K562 (cell line): ENCODE data around the gene LRRC8E. TPM values are rescaled to one million over a fixed set of nuclear protein-coding genes. Genes with fewer than 3 reads are reported as not detected.

Source experiments
- CBFA2T3 ChIP-seq: fragments of 450-650 bp; IDR thresholded peaks from 2 replicates; pipeline ENCODE4 v1.6.1; 2017
- CC2D1A ChIP-seq: fragments of 450-650 bp; IDR thresholded peaks from 2 replicates; pipeline ENCODE4 v1.6.1; 2017; ENCODE audit warnings: mild to moderate bottlenecking
- CREM ChIP-seq: IDR thresholded peaks from 2 replicates; pipeline ENCODE4 v1.6.1; 2014; ENCODE audit warnings: antibody characterized with exemption, low read depth
- ETV1 ChIP-seq: fragments of 450-650 bp; conservative IDR thresholded peaks from 2 replicates; pipeline ENCODE4 v1.6.1; 2016; ENCODE audit warnings: missing genetic modification characterization, control low read depth, low read depth, missing compliant biosample characterization
- KAT7 ChIP-seq: sonication (generic); formaldehyde crosslinking; IDR thresholded peaks from 2 replicates; pipeline ENCODE4 v1.8.0; 2022; ENCODE audit warnings: missing genetic modification reagents, mild to moderate bottlenecking, borderline replicate concordance
- KLF16 ChIP-seq: IDR thresholded peaks from 2 replicates; pipeline ENCODE4 v1.6.1; 2016; ENCODE audit warnings: antibody characterized with exemption
- NR2C2 ChIP-seq, 2 experiments: fragments of 200-800 bp in 1 of 2; sonication (Bioruptor generic) in 1 of 2; sonication (generic) in 1 of 2; formaldehyde crosslinking in 1 of 2; IDR thresholded peaks; 2 replicates each; pipeline versions ENCODE4 v1.6.1 to v1.8.0; 2016 to 2022; ENCODE audit warnings: mild to moderate bottlenecking in 1 of 2, missing compliant biosample characterization in 1 of 2, missing genetic modification characterization in 1 of 2, missing genetic modification reagents in 1 of 2
- NR3C1 ChIP-seq: sonication (generic); formaldehyde crosslinking; IDR thresholded peaks from 2 replicates; pipeline ENCODE4 v1.8.1; 2022; ENCODE audit warnings: missing genetic modification reagents
- PCBP1 ChIP-seq: fragments of 200-400 bp; formaldehyde crosslinking; IDR thresholded peaks from 2 replicates; pipeline ENCODE4 v1.6.1; 2018; ENCODE audit warnings: mild to moderate bottlenecking, low read depth, low read length; ENCODE audit not compliant: poor library complexity, severe bottlenecking
- SMAD2 ChIP-seq: fragments of 150-350 bp; IDR thresholded peaks from 2 replicates; pipeline ENCODE4 v1.6.1; 2014; ENCODE audit warnings: low read depth, mild to moderate bottlenecking, low read length
- SMARCB1 ChIP-seq: IDR thresholded peaks from 2 replicates; pipeline ENCODE4 v1.6.1; 2011; ENCODE audit warnings: improper control_type of control experiment, low read depth; ENCODE audit not compliant: insufficient read length
- STAT5B ChIP-seq: fragments of 250-450 bp; sonication (Bioruptor Pico); IDR thresholded peaks from 2 replicates; pipeline ENCODE4 v1.8.0; 2021; ENCODE audit warnings: mild to moderate bottlenecking, inconsistent platforms
- TEAD4 ChIP-seq, 2 experiments: sonication (generic) in 1 of 2; formaldehyde crosslinking in 1 of 2; IDR thresholded peaks; 2 replicates each; pipeline versions ENCODE4 v1.6.1 to v1.8.0; 2012 to 2022; ENCODE audit warnings: borderline replicate concordance in 1 of 2, inconsistent platforms in 1 of 2, low read length in 1 of 2, mild to moderate bottlenecking in 1 of 2, missing genetic modification reagents in 1 of 2
- TSC22D4 ChIP-seq: fragments of 450-650 bp; IDR thresholded peaks from 2 replicates; pipeline ENCODE4 v1.6.1; 2016; ENCODE audit warnings: missing genetic modification characterization, missing biosample characterization, control low read depth
- XRCC5 ChIP-seq: fragments of 200-400 bp; formaldehyde crosslinking; IDR thresholded peaks from 2 replicates; pipeline ENCODE4 v1.6.1; 2017; ENCODE audit warnings: low read depth, mild to moderate bottlenecking, low read length
- ZNF12 ChIP-seq: sonication (generic); formaldehyde crosslinking; IDR thresholded peaks from 2 replicates; pipeline ENCODE4 v1.4.0; 2020; ENCODE audit warnings: mild to moderate bottlenecking, missing genetic modification reagents
- ZNF23 ChIP-seq: fragments of 250-450 bp; sonication (Bioruptor Pico); IDR thresholded peaks from 2 replicates; pipeline ENCODE4 v1.4.0; 2020; ENCODE audit warnings: mild to moderate bottlenecking
- ZNF354B ChIP-seq: fragments of 250-450 bp; sonication (Bioruptor Pico); IDR thresholded peaks from 2 replicates; pipeline ENCODE4 v1.4.0; 2020
- ZNF830 ChIP-seq: fragments of 250-450 bp; sonication (Bioruptor Pico); IDR thresholded peaks from 2 replicates; pipeline ENCODE4 v1.5.0; 2021; ENCODE audit warnings: mild to moderate bottlenecking
- ZZZ3 ChIP-seq: fragments of 450-650 bp; IDR thresholded peaks from 2 replicates; pipeline ENCODE4 v1.6.1; 2016; ENCODE audit warnings: antibody characterized with exemption, mild to moderate bottlenecking, moderate library complexity
- polyA plus RNA-seq, 8 experiments: library from polyadenylated mRNA; depleted of rRNA in 4 of 8; stranded (reverse) in 5 of 8; unstranded in 3 of 8; fragments of >200 nt; fragmentation: Nextera tagmentation in 2 of 8; fragmentation: Illumina TruSeq in 1 of 8; extraction: Ambion mirVana in 2 of 8; extraction: Trizol in 1 of 8; gene quantifications; 2 replicates each; pipeline versions ENCODE4 v1.2.1 to v1.2.3, GENCODE V29; 2011 to 2014; ENCODE audit warnings: inconsistent platforms in 1 of 8, missing spikeins in 1 of 8
- total RNA-seq, 7 experiments: library from RNA; depleted of rRNA in 6 of 7; stranded (reverse); fragments of >200 nt in 6 of 7; fragmentation: Illumina TruSeq in 2 of 7; extraction: Trizol in 2 of 7; gene quantifications; 2 replicates each; pipeline versions ENCODE4 v1.2.1 to v1.2.3, GENCODE V29; 2011 to 2021; ENCODE audit warnings: low replicate concordance in 1 of 7
- TF ChIP-seq, protein P1 (sequence below), 3 experiments: fragments of 200-800 bp in 1 of 3; sonication (Bioruptor generic) in 1 of 3; sonication (generic) in 1 of 3; formaldehyde crosslinking in 1 of 3; IDR thresholded peaks; 2 replicates each; pipeline versions ENCODE4 v1.6.1 to v1.8.0; 2016 to 2022; ENCODE audit warnings: mild to moderate bottlenecking in 2 of 3, missing compliant biosample characterization in 2 of 3, missing genetic modification characterization in 2 of 3, missing genetic modification reagents in 1 of 3
- TF ChIP-seq, protein P2 (sequence below): fragments of 250-450 bp; sonication (Bioruptor Pico); IDR thresholded peaks from 2 replicates; pipeline ENCODE4 v1.8.0; 2021; ENCODE audit warnings: moderate library complexity, mild to moderate bottlenecking, inconsistent platforms
- TF ChIP-seq, protein P3 (sequence below): fragments of 250-450 bp; sonication (Bioruptor Pico); IDR thresholded peaks from 2 replicates; pipeline ENCODE4 v1.4.0; 2020; ENCODE audit warnings: mild to moderate bottlenecking, moderate library complexity

LRRC8E gene
- total and polyA plus RNA-seq, 9 of the 15 experiments (the other 6 are each of a cell fraction or from before 2014, with no cell fraction given), result 0.08 to 5.7 (median 3.5) TPM; not detected in 1

DNA sequence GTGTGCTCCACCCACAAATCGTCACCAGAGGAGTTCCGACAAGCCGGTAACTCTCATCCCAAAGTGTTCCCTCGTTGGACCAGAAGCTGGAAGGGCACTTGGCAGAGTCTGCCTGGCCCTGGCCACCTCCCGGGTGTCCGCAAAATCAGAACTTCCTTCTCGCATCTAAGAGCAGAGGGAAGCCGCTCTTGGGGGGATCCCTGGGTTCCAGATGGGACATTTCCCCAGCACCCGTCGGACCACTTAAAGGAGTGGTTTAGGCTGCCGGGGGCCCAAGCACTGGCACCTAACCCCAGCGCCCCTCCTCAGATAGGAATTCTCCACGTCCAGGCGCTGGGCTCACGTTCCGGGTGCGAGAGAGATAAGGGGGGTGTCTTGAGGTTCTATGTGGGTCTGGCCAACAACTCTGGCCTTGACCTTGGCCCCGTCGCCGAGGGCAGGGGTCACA is 14.5 kb downstream of the LRRC8E start (continued):
- TF ChIP-seq, protein P1, sequence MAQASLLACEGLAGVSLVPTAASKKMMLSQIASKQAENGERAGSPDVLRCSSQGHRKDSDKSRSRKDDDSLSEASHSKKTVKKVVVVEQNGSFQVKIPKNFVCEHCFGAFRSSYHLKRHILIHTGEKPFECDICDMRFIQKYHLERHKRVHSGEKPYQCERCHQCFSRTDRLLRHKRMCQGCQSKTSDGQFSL (CRISPR knock-in tag; IDR thresholded peaks at IDR 0.05), result 0 out of 2 replicates have a peak, but pooled peaks have one; percentile 62
- TF ChIP-seq, protein P1 (tag; IDR thresholded peaks at IDR 0.05), result no peak
- 0 out of 2 replicates have a peak, but pooled peaks have one; percentile 6 for TF ChIP-seq XRCC5
- TF ChIP-seq TSC22D4 (tag), result no peak
- TF ChIP-seq TEAD4 (IDR thresholded peaks at IDR 0.05; ENCODE audit: low read length), result no peak
- no peak for TF ChIP-seq TEAD4 (CRISPR knock-in tag; IDR thresholded peaks at IDR 0.05; ENCODE audit: borderline replicate concordance)
- TF ChIP-seq, protein P2, sequence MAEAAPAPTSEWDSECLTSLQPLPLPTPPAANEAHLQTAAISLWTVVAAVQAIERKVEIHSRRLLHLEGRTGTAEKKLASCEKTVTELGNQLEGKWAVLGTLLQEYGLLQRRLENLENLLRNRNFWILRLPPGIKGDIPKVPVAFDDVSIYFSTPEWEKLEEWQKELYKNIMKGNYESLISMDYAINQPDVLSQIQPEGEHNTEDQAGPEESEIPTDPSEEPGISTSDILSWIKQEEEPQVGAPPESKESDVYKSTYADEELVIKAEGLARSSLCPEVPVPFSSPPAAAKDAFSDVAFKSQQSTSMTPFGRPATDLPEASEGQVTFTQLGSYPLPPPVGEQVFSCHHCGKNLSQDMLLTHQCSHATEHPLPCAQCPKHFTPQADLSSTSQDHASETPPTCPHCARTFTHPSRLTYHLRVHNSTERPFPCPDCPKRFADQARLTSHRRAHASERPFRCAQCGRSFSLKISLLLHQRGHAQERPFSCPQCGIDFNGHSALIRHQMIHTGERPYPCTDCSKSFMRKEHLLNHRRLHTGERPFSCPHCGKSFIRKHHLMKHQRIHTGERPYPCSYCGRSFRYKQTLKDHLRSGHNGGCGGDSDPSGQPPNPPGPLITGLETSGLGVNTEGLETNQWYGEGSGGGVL (CRISPR knock-in tag), result no peak
- TF ChIP-seq STAT5B (CRISPR knock-in tag), result no peak
- TF ChIP-seq PCBP1, result no peak
- no peak for TF ChIP-seq CC2D1A
- no peak for TF ChIP-seq ZNF12 (CRISPR knock-in tag)
- TF ChIP-seq SMARCB1, result no peak
- no peak for TF ChIP-seq ZNF23
- peak; percentile 92; the same call in 1 of the 2 replicates for TF ChIP-seq KAT7 (CRISPR knock-in tag)
- TF ChIP-seq ZNF830 (CRISPR knock-in tag), result no peak
- TF ChIP-seq CREM, result peak; percentile 16; the same call in 1 of the 2 replicates
- peak; percentile 30; the same call in 1 of the 2 replicates for TF ChIP-seq CBFA2T3
- TF ChIP-seq ZZZ3, result no peak
- no peak for TF ChIP-seq SMAD2
- no peak for TF ChIP-seq ETV1 (tag)
- TF ChIP-seq, protein P3, sequence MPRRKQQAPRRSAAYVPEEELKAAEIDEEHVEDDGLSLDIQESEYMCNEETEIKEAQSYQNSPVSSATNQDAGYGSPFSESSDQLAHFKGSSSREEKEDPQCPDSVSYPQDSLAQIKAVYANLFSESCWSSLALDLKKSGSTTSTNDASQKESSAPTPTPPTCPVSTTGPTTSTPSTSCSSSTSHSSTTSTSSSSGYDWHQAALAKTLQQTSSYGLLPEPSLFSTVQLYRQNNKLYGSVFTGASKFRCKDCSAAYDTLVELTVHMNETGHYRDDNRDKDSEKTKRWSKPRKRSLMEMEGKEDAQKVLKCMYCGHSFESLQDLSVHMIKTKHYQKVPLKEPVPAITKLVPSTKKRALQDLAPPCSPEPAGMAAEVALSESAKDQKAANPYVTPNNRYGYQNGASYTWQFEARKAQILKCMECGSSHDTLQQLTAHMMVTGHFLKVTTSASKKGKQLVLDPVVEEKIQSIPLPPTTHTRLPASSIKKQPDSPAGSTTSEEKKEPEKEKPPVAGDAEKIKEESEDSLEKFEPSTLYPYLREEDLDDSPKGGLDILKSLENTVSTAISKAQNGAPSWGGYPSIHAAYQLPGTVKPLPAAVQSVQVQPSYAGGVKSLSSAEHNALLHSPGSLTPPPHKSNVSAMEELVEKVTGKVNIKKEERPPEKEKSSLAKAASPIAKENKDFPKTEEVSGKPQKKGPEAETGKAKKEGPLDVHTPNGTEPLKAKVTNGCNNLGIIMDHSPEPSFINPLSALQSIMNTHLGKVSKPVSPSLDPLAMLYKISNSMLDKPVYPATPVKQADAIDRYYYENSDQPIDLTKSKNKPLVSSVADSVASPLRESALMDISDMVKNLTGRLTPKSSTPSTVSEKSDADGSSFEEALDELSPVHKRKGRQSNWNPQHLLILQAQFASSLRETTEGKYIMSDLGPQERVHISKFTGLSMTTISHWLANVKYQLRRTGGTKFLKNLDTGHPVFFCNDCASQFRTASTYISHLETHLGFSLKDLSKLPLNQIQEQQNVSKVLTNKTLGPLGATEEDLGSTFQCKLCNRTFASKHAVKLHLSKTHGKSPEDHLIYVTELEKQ, result no peak
- no peak for TF ChIP-seq NR3C1 (CRISPR knock-in tag)
- no peak for TF ChIP-seq ZNF354B
- no peak for TF ChIP-seq KLF16
- TF ChIP-seq NR2C2 (CRISPR knock-in tag; IDR thresholded peaks at IDR 0.05), result no peak
- TF ChIP-seq NR2C2 (tag; IDR thresholded peaks at IDR 0.05), result 0 out of 2 replicates have a peak, but pooled peaks have one; percentile 0
